ENCODE measurements around the gene KCTD16. TPM values are rescaled to one million over a fixed set of nuclear protein-coding genes. Genes with fewer than 3 reads are reported as not detected.

KCTD16 gene
- total RNA-seq, 4 donors from 2014 or later, result 0.03 TPM; not detected in 3

DNA sequence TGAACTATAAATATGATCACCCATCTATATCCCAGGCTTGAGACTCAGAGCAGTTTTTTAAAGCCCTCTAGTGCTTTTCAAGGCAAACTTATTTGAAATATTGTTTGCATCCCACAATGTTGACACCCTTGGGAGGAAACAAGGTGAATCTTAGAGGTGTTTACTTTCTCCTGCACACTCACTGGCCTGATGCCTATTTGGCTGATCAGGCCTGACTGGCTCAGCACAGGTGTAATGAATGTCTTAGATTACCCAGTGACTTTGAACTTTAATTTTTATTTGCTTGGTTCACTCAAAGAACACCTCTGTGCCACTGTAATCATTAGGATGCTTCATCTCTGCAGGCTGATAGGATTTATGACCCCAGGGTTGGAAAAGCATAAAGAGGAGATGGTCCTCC is 158.3 kb downstream of the KCTD16 start:
- no peaks in the 10 kb centered on the region for H3K27me3 ChIP-seq
- H3K4me3 ChIP-seq, result no peak overlapping the region
- no peaks in the 10 kb centered on the region for H3K4me1 ChIP-seq
- no peak overlapping the region for H3K27ac ChIP-seq
- H3K36me3 ChIP-seq, result no peaks in the 10 kb centered on the region
- no peaks in the 10 kb centered on the region for H3K9me3 ChIP-seq
- TF ChIP-seq POLR2AphosphoS5 (IDR thresholded peaks at IDR 0.05) (no peak), EP300 (IDR thresholded peaks at IDR 0.05) (no peak), POLR2A (IDR thresholded peaks at IDR 0.05) (no peak)
- TF ChIP-seq, protein P1, sequence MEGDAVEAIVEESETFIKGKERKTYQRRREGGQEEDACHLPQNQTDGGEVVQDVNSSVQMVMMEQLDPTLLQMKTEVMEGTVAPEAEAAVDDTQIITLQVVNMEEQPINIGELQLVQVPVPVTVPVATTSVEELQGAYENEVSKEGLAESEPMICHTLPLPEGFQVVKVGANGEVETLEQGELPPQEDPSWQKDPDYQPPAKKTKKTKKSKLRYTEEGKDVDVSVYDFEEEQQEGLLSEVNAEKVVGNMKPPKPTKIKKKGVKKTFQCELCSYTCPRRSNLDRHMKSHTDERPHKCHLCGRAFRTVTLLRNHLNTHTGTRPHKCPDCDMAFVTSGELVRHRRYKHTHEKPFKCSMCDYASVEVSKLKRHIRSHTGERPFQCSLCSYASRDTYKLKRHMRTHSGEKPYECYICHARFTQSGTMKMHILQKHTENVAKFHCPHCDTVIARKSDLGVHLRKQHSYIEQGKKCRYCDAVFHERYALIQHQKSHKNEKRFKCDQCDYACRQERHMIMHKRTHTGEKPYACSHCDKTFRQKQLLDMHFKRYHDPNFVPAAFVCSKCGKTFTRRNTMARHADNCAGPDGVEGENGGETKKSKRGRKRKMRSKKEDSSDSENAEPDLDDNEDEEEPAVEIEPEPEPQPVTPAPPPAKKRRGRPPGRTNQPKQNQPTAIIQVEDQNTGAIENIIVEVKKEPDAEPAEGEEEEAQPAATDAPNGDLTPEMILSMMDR (IDR thresholded peaks at IDR 0.05), result no peak
- DNase-seq (ENCODE audit: low spot score in 2 of 2), result no peak

DNA sequence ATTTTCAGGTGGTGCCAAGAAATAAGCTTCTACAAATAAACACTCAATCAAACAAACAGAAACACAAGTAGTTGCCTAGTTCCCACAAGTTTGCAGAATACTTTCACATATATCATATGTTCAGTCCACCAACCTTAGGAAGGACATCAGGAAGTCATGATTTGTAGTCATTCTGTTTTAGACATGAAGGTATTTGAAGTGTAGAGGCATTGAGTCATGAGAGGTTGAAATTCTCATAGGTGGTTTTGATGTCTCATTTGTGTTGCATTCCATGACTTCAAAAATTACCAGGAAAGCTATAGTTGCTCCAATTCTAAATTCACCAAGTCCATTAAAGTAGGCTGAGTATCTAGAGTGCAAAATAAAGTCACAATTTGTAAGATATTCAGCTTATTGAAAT is 159.0 kb downstream of the KCTD16 start:
- Histone ChIP-seq H3K9me3 (no peaks in the 10 kb centered on the region), H3K36me3 (no peaks in the 10 kb centered on the region), H3K4me1 (no peaks in the 10 kb centered on the region), H3K27me3 (no peaks in the 10 kb centered on the region), H3K4me3 (no peak overlapping the region), H3K27ac (no peak overlapping the region)
- TF ChIP-seq EP300 (IDR thresholded peaks at IDR 0.05), result no peak
- no peak for TF ChIP-seq POLR2AphosphoS5 (IDR thresholded peaks at IDR 0.05)
- TF ChIP-seq POLR2A (IDR thresholded peaks at IDR 0.05), result no peak
- TF ChIP-seq, protein P1 (IDR thresholded peaks at IDR 0.05), result no peak
- DNase-seq (ENCODE audit: low spot score in 2 of 2), result no peak

DNA sequence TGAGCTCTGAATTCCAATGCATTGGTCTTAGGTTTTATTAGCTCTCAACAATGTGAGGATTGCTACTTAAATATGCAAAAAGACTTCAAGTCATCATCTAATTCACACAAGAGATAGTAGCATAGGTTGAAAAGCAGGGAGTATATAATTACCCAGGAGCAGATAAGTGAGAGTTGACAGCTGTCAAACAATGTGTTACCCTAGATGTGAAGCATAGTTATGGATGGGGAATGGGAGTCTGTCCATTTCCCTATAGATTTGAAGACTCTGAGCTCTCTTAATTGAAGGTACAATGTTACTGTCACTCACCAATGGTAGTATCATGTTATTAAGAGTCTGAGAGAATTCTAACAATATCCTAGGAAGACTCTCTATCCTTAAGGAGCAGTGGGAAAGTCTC is 160.7 kb downstream of the KCTD16 start:
- H3K4me1 ChIP-seq, result no peaks in the 10 kb centered on the region
- TF ChIP-seq POLR2A (IDR thresholded peaks at IDR 0.05), result no peak
- no peak for TF ChIP-seq POLR2AphosphoS5 (IDR thresholded peaks at IDR 0.05)
- TF ChIP-seq, protein P1 (IDR thresholded peaks at IDR 0.05), result no peak
- TF ChIP-seq EP300 (IDR thresholded peaks at IDR 0.05), result no peak

DNA sequence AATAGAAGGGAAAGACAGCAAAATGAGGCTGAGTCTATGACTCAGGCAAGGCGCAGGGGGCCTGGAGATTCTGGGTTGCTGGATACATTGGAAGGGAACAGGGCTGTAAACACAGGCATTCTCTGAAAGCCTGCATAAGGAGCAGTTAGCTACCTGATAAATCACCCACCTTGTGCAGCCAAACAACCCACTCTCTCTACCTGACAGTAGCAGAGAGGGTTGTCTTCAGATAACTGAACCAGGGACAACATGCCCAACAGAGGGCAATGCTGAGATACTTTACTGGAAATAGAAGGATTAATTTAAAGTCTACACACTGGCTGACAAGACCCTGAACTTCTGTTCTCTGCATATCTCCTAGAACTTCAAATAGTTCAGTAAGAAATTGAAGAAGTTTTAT is 161.6 kb downstream of the KCTD16 start:
- TF ChIP-seq POLR2AphosphoS5 (IDR thresholded peaks at IDR 0.05), result no peak
- TF ChIP-seq, protein P1 (IDR thresholded peaks at IDR 0.05), result no peak
- no peak for TF ChIP-seq POLR2A (IDR thresholded peaks at IDR 0.05)
- no peak for TF ChIP-seq EP300 (IDR thresholded peaks at IDR 0.05)
- Histone ChIP-seq H3K4me1 (no peaks in the 10 kb centered on the region), H3K4me3 (no peak overlapping the region), H3K9me3 (no peaks in the 10 kb centered on the region), H3K27ac (no peak overlapping the region), H3K36me3 (no peaks in the 10 kb centered on the region), H3K27me3 (no peaks in the 10 kb centered on the region)
- DNase-seq (ENCODE audit: low spot score in 2 of 2), result no peak
- 90% methylated on average over 1 of the region's 1 CpG for WGBS

More for the DNA sequence above, 160.7 kb downstream of the KCTD16 start:
- H3K4me3 ChIP-seq, result no peak overlapping the region
- DNase-seq (ENCODE audit: low spot score in 2 of 2), result no peak
- H3K27me3 ChIP-seq, result no peaks in the 10 kb centered on the region
- no peaks in the 10 kb centered on the region for H3K9me3 ChIP-seq
- H3K36me3 ChIP-seq, result no peaks in the 10 kb centered on the region
- no peak overlapping the region for H3K27ac ChIP-seq

DNA sequence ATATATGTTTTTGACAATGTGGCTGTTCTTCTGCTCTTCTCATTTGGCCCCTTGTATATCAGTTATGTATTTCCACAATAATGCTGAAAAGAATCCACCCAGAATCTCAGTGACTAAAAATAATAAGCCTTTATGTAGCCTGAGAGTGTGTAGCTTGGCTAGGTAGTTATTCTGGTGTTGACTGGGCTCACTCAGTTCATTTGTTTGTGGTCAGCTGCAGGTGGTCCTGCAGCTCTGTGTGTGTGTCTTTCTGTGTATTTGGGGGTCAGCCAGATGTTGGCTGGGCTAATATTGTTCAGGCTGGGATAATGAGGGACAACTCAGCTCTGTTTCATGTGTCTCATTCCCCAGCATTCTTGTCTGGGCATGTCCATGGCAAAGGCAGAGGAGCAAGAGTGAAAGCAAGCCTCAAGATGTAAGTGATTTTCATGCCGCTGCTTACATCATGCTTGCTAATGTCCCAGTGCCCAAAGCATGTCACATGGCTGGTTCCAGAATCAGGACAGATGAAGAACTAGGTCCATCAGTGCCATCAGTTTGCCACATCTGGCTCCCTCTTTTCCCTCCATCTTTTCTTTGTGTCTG is 162.8 kb downstream of the KCTD16 start:
- TF ChIP-seq POLR2AphosphoS5 (IDR thresholded peaks at IDR 0.05), result no peak
- TF ChIP-seq, protein P1 (IDR thresholded peaks at IDR 0.05), result no peak
- TF ChIP-seq POLR2A (IDR thresholded peaks at IDR 0.05), result no peak
- no peak for TF ChIP-seq EP300 (IDR thresholded peaks at IDR 0.05)
- 58% methylated on average over 1 of the region's 1 CpG for WGBS
- no peak for DNase-seq (ENCODE audit: low spot score in 2 of 2)
- Histone ChIP-seq H3K9me3 (no peaks in the 10 kb centered on the region), H3K36me3 (no peaks in the 10 kb centered on the region), H3K4me1 (no peaks in the 10 kb centered on the region), H3K27ac (no peak overlapping the region), H3K4me3 (no peak overlapping the region), H3K27me3 (no peaks in the 10 kb centered on the region)

All from suprapubic skin (tissue), 4 donors.